VCaP (cell line): ENCODE data around the gene C16orf74.

Source experiments
- H3K27ac ChIP-seq: fragments of 450-650 bp; 2 replicates; pipeline ENCODE4 v1.5.1; 2017
- TF ChIP-seq, protein P1 (sequence below): fragments of 450-650 bp; conservative IDR thresholded peaks from 2 replicates; pipeline ENCODE4 v1.5.1; 2017; ENCODE audit warnings: mild to moderate bottlenecking, moderate library complexity

The C16orf74 gene

DNA sequence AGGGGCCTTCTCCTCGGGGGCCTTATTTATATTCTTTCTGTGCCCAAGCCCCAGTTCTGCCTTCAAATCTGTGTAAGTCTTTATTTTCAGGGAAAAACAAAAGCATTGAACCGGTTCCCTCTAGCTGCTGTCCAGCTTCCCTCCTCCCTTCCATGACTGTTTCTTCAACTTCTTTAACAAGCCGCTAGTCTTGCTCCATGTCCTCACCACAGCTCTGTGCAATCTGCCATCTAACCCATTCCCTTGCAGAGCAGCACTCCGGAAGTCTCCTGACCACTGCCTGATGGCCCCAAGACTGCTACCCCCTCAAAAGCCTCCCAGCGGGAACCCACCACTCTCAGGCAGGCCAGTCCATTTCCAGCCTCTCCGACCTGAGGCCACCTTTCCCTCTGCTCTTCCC lies 31.6 kb upstream of the C16orf74 start:
- H3K27ac ChIP-seq, result no peak overlapping the region
- TF ChIP-seq, protein P1, sequence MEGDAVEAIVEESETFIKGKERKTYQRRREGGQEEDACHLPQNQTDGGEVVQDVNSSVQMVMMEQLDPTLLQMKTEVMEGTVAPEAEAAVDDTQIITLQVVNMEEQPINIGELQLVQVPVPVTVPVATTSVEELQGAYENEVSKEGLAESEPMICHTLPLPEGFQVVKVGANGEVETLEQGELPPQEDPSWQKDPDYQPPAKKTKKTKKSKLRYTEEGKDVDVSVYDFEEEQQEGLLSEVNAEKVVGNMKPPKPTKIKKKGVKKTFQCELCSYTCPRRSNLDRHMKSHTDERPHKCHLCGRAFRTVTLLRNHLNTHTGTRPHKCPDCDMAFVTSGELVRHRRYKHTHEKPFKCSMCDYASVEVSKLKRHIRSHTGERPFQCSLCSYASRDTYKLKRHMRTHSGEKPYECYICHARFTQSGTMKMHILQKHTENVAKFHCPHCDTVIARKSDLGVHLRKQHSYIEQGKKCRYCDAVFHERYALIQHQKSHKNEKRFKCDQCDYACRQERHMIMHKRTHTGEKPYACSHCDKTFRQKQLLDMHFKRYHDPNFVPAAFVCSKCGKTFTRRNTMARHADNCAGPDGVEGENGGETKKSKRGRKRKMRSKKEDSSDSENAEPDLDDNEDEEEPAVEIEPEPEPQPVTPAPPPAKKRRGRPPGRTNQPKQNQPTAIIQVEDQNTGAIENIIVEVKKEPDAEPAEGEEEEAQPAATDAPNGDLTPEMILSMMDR, result no peak

DNA sequence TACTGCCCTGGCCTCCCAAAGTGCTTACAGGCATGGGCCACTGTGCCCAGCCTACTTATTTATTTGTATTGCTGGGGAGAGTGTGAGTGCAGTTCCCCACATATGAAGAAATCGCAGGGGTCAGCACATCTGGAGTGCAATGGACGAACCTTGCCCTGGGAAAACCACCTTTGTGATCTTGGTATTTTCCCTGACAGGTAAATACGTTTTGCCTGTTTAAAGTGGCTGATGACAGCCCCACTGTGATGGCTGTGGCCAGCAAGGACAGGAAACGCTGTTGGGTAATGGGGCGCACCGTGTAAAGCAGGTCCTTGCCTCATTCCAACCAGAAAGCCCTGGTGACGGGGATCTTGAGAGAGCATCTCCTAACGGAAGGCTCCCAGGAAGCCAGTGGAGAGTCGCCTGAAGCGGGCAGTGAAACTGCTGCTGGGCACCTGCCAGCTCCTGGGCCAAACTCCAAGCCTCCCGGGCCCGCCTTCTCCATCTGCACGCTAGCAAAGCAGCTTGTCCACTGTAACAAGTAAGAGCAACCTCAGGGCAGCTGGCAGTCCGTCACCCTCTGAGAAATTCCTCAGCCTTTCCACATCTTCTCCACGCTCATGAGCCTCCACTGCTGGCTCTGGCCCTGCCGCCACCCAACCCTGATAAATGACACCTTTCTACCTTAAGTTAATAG lies 30.9 kb upstream of the C16orf74 start:
- no peak overlapping the region for H3K27ac ChIP-seq
- TF ChIP-seq, protein P1, result no peak

DNA sequence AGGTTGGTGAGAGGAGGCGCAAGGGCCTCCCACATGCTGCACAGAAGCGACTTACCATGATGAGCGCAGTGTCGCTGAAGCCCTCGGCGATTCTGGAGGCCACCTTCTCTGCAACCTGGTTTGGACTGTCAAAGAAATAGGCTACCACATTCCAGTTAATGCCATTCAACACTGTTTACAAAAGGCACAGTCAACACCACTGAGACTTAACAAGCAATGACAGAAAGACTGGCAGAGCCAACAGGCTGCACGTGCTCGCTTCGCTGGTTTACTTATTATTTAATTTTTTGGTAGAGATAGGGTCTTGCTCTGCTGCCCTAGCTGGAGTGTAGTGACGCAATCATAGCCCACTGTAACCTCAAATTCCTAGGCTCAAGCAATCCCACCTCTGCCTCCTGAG lies 30.3 kb upstream of the C16orf74 start:
- TF ChIP-seq, protein P1, result no peak
- H3K27ac ChIP-seq, result no peak overlapping the region

DNA sequence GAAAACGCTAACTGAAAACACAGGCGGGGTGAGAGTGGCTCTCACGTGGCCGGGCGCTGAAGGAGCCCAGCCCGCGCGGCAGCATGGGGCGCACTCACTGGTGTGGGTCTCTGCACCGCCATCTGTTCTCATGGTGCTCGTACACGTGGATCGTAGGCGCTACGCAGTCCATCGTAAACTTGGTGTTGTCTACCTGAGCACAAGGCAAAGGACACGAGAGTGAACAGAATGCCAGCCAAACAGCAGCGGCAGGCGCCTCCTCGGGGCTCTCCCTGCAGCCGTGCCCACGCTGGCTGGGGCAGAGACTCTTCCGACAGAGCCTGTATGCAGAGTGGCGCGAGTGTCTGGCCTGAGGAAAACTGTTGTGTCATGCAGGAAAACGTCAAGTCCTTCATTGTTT lies 29.4 kb upstream of the C16orf74 start:
- H3K27ac ChIP-seq, result no peak overlapping the region
- TF ChIP-seq, protein P1, result no peak

DNA sequence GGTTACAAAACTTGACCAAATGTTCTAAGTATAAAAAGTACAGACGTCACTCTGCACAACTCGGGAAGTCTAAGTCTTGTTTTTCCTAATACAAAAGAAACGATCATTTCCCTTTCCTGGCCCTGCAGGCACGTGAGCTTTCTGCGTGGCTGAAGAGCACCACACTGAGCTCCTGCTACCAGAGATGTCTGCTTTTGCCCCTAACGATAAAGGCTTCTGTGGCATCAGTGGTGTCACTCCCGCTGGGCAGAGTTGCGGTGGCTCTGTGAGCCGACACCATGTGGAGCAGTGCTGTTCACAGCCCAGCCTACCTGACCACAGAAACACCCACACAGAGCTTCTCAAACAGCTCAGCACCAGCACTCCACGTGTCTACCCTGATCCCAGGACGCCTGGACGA lies 28.0 kb upstream of the C16orf74 start:
- no peak overlapping the region for H3K27ac ChIP-seq
- TF ChIP-seq, protein P1, result no peak

DNA sequence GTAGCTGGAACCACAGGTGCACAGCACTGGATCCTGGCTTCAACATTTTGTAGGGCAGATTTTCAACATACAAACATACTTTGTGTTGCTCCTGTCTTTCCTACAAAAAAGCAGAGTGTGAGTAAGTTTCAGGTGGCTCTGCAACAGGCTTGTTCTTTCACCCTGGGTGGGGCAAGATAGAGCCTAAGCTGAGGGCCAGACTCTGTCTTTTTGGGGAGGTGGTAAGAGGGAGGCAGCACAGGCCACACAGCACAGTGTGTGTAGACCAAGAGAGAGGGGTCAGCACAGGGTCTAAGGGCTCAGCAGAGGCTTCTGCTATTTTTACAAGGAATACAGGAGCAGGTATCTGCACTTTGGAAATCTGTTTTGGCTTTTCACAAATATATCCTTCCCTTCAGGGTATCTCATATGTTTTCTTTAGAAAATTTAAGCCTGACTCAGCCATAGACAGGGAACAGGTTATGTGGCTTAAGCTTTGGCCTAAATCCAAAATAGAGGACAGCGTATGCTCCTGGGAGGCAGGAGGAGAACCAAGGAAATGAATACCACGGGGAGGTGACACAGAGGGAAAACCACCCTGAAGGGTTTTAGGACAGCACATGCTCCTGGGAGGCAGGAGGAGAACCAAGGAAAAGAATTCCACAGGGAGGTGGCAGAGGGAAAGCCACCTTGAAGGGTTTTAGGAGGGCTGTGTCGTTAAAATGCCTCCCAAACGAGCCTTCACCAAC lies 26.9 kb upstream of the C16orf74 start:
- TF ChIP-seq, protein P1, result no peak
- H3K27ac ChIP-seq, result peak overlapping the region; percentile 39

DNA sequence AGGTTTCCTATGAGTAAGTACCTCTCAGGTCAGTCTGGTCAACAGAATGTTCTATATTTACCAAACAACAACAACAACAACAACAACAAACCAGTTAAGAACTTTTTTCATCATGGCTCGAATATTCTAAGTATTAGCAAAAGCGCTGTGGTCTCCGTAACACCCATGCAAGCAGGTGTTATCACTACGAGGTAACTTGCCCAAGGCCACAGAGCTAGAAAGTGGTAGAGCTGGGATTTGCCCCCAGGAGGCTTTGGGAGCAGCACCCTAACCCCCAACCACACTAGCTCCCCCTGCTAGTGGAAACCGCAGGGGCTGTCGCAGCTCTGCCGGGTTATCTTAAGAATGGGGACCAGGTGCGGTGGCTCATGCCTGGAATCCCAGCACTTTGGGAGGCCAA lies 23.9 kb upstream of the C16orf74 start:
- TF ChIP-seq, protein P1, result no peak
- H3K27ac ChIP-seq, result no peak overlapping the region
